Kidney (tissue), 14 donors: ENCODE data around the gene RPTN. TPM values are rescaled to one million over a fixed set of nuclear protein-coding genes. Genes with fewer than 3 reads are reported as not detected.

Experiments
- DNase-seq, 5 donors: peaks; one replicate each; pipeline ENCODE4 v3.0.0-alpha.2; 2013 to 2020
- FAIRE-seq: peaks from 2 replicates; lab custom pipeline; 2012; peaks lifted over from hg19 to GRCh38; lab: Jason Lieb, UNC
- H3K27ac ChIP-seq, 2 donors: one replicate each; pipeline ENCODE4 v1.7.0; 2013; ENCODE audit warnings: low read depth in 2 of 2, low read length in 2 of 2, inconsistent platforms in 1 of 2
- H3K27me3 ChIP-seq: one replicate; pipeline ENCODE4 v1.7.1; 2013; ENCODE audit warnings: low read length, inconsistent platforms; ENCODE audit not compliant: control insufficient read depth, insufficient read depth
- H3K36me3 ChIP-seq, 3 donors: one replicate each; pipeline versions ENCODE4 v1.7.0 to v1.7.1; 2013; ENCODE audit warnings: low read length in 3 of 3, control low read depth in 1 of 3, inconsistent platforms in 1 of 3; ENCODE audit not compliant: insufficient read depth in 3 of 3, control insufficient read depth in 2 of 3
- H3K4me1 ChIP-seq, 3 donors: one replicate each; pipeline versions ENCODE4 v1.7.0 to v1.7.1; 2013; ENCODE audit warnings: low read length in 3 of 3, inconsistent platforms in 1 of 3, low read depth in 1 of 3; ENCODE audit not compliant: control insufficient read depth in 2 of 3, insufficient read depth in 2 of 3
- H3K4me3 ChIP-seq, 3 donors: one replicate each; pipeline versions ENCODE4 v1.7.0 to v1.8.1; 2013; ENCODE audit warnings: low read length in 3 of 3, control low read depth in 1 of 3, inconsistent platforms in 1 of 3
- H3K9ac ChIP-seq, 3 donors: one replicate each; pipeline versions ENCODE4 v1.7.0 to v1.7.1; 2013; ENCODE audit warnings: low read length in 3 of 3, control low read depth in 1 of 3, inconsistent platforms in 1 of 3
- H3K9me3 ChIP-seq, 3 donors: one replicate each; pipeline versions ENCODE4 v1.7.0 to v1.7.1; 2013; ENCODE audit warnings: low read length in 3 of 3, control low read depth in 1 of 3, inconsistent platforms in 1 of 3; ENCODE audit not compliant: control insufficient read depth in 2 of 3, insufficient read depth in 1 of 3
- intact Hi-C: fragments of 100-400 bp; cut with DNase I; formaldehyde crosslinking; loops from one replicate; pipeline ENCODE4 v1.11.1; 2022
- polyA plus RNA-seq: library from polyadenylated mRNA; stranded (reverse); fragments of 350-450 nt; fragmentation: Illumina TruSeq; extraction: RNeasy Lipid Tissue Mini Kit (QIAGEN cat#74804); gene quantifications from one replicate; pipeline ENCODE4 v1.2.3, GENCODE V29; 2014; ENCODE audit warnings: low read depth, low replicate concordance; ENCODE audit not compliant: insufficient read depth
- total RNA-seq: library from RNA; stranded (reverse); fragmentation: NEBNext Ultra II Directional; extraction: Animal tissue kit (Norgen Biotek cat#: 25700); gene quantifications from one replicate; pipeline ENCODE4 v1.2.1, GENCODE V29; 2021
- TF ChIP-seq, protein P1 (sequence below): IDR thresholded peaks from 3 replicates; pipeline ENCODE4 v1.5.1; 2012; ENCODE audit warnings: mild to moderate bottlenecking, moderate library complexity, borderline replicate concordance; ENCODE audit not compliant: insufficient read depth; ENCODE audit errors: extremely low read depth
- donor health status: control.
- donor health status: control.
- donor health status: control.
- donor health status: control.
- donor health status: control.
- donor health status: DM: yes; HTN: yes; CAD: no.
- donor health status: Normal renal cell carcinoma (clear cell type).

The RPTN gene
- total and polyA plus RNA-seq, 2 donors from 2014 or later = not detected

DNA sequence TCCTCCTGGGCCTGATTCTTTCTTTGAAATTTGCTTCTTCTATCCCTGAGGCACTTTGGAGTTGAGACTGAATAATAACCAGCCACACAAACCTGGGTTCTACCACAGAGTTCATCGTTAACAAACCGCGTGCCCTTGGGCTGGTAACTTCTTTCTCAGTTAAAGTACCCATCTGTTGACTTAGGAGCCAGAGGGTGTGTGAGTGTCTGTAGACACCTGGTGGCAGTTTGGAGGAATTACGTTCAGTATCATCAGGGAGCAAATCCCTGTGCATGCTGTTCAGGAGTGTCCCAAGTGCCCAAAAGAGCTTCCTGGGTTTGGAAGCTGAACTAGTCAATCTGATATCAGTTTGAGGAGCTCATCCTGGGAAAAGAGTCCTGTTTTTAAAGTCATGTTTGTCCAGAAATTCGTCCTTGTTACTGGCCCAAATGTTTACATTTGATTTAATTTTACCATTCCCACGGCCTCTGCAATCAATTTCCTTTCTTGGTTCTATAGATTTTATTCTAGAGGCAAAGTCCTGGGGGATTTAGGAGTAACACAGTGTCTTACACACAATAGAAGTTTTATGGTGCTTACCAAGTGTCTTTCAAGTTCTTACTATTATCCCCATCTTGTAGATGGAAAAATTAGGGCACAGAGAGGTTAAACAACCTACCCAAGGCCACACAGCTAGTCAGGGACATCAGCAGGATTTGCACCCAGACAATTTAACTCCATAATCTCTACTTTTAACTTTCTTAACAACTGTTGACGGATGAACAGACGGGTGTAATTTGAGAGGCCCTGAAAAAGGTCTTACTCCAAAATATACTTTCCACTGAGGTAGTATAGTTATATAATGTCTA, 26.7 kb upstream of the RPTN start:
- intact Hi-C loops = no loop called here
- FAIRE-seq (no peak), DNase-seq (peak in 4 of 5 donors; percentile 35 to 69 (median 45))
- Histone ChIP-seq H3K27ac (no peak overlapping the region), H3K27me3 (no peaks in the 10 kb centered on the region), H3K9me3 (no peaks in the 10 kb centered on the region), H3K36me3 (no peaks in the 10 kb centered on the region), H3K4me1 (no peaks in the 10 kb centered on the region), H3K9ac (no peak overlapping the region), H3K4me3 (no peak overlapping the region)
- TF ChIP-seq, protein P1, sequence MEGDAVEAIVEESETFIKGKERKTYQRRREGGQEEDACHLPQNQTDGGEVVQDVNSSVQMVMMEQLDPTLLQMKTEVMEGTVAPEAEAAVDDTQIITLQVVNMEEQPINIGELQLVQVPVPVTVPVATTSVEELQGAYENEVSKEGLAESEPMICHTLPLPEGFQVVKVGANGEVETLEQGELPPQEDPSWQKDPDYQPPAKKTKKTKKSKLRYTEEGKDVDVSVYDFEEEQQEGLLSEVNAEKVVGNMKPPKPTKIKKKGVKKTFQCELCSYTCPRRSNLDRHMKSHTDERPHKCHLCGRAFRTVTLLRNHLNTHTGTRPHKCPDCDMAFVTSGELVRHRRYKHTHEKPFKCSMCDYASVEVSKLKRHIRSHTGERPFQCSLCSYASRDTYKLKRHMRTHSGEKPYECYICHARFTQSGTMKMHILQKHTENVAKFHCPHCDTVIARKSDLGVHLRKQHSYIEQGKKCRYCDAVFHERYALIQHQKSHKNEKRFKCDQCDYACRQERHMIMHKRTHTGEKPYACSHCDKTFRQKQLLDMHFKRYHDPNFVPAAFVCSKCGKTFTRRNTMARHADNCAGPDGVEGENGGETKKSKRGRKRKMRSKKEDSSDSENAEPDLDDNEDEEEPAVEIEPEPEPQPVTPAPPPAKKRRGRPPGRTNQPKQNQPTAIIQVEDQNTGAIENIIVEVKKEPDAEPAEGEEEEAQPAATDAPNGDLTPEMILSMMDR = peak; percentile 86

GRCh38 chr1:152182944-152183361, 23.9 kb upstream of the RPTN start:
- Histone ChIP-seq H3K27me3 (no peaks in the 10 kb centered on the region), H3K36me3 (no peaks in the 10 kb centered on the region), H3K4me3 (no peak overlapping the region), H3K9me3 (no peaks in the 10 kb centered on the region), H3K4me1 (no peaks in the 10 kb centered on the region), H3K9ac (no peak overlapping the region), H3K27ac (no peak overlapping the region)
- intact Hi-C loops = loop anchor here (5.0 kb wide), 1 partner anchor 131 kb away; no protein-coding TSS in a partner anchor
- FAIRE-seq = no peak
- DNase-seq = no peak
- TF ChIP-seq, protein P1 = no peak

DNA sequence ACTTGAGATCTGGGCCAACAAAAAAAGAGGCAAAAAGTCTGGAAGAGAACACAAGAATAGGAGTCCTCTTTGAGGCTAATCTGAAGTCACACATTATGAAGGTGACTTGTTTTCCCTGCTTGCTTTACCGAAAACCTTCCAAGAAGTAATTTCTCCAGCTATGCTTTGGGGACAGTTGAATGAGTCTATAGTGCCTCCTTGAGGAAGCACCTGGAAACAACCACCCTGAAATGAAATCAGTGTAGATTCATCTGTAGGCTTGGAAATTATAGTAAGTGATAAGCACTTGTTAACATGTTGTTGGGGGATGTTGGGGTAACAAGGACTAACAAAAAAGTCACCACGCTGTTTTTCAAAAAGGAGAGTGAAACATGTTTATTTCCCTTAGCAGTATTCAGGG, 23.4 kb upstream of the RPTN start:
- no peak for DNase-seq
- intact Hi-C loops = loop anchor here (5.0 kb wide), 1 partner anchor 130 kb away; no protein-coding TSS in a partner anchor
- no peak overlapping the region for H3K27ac ChIP-seq

More for the DNA sequence above, 23.4 kb upstream of the RPTN start:
- Histone ChIP-seq H3K9me3 (no peaks in the 10 kb centered on the region), H3K36me3 (no peaks in the 10 kb centered on the region), H3K9ac (no peak overlapping the region), H3K27me3 (no peaks in the 10 kb centered on the region), H3K4me3 (no peak overlapping the region), H3K4me1 (no peaks in the 10 kb centered on the region)
- TF ChIP-seq, protein P1 = peak; percentile 21
- FAIRE-seq = no peak
